Neural cell (in vitro differentiated cells): ENCODE data around the gene ZNF407.

Source experiments
- CTCF ChIP-seq: fragments of 450-650 bp; IDR thresholded peaks from 2 replicates; pipeline ENCODE4 v1.5.1; 2014; ENCODE audit warnings: antibody characterized with exemption, mild to moderate bottlenecking, moderate library complexity; ENCODE audit not compliant: poor library complexity, severe bottlenecking
- REST ChIP-seq: IDR thresholded peaks from 2 replicates; pipeline ENCODE4 v1.6.1; 2012; ENCODE audit warnings: borderline replicate concordance

- no peak for TF ChIP-seq CTCF
- no peak for TF ChIP-seq REST
Measured at GRCh38 chr18:74683573-74683972, 85.9 kb downstream of the ZNF407 start.
